H1 (cell line): ENCODE measurements around the gene PARP14. TPM values are rescaled to one million over a fixed set of nuclear protein-coding genes. Genes with fewer than 3 reads are reported as not detected.

Source experiments
- CEBPB ChIP-seq: IDR thresholded peaks from 2 replicates; pipeline ENCODE4 v1.6.1; 2012; ENCODE audit warnings: low read depth, low read length
- HDAC2 ChIP-seq, 2 experiments: fragments of 300-600 bp in 1 of 2; sonication (generic) in 1 of 2; IDR thresholded peaks; 2 replicates each; pipeline ENCODE4 v1.6.1; 2011 to 2012; ENCODE audit warnings: low read depth in 2 of 2, low read length in 2 of 2, mild to moderate bottlenecking in 2 of 2, moderate library complexity in 2 of 2, borderline replicate concordance in 1 of 2, inconsistent platforms in 1 of 2
- MAFK ChIP-seq: IDR thresholded peaks from 2 replicates; pipeline ENCODE4 v1.6.1; 2012; ENCODE audit warnings: low read depth, mild to moderate bottlenecking, improper control_type of control experiment, low read length
- RAD21 ChIP-seq, 2 experiments: IDR thresholded peaks in 1 of 2; conservative IDR thresholded peaks in 1 of 2; 2 replicates each; pipeline ENCODE4 v1.6.1; 2011; ENCODE audit warnings: low read depth in 2 of 2, low read length in 2 of 2, improper control_type of control experiment in 1 of 2, inconsistent platforms in 1 of 2, mild to moderate bottlenecking in 1 of 2, moderate library complexity in 1 of 2
- polyA plus RNA-seq, 7 experiments: library from polyadenylated mRNA; depleted of rRNA in 3 of 7; stranded (reverse) in 5 of 7; unstranded in 2 of 7; fragments of >200 nt in 5 of 7; fragments of 200-250 nt in 2 of 7; gene quantifications; 1 replicate in 5 of 7; 2 replicates in 1 of 7; 4 replicates in 1 of 7; pipeline versions ENCODE4 v1.2.1 to v1.2.3, GENCODE V29; 2011 to 2013; ENCODE audit warnings: missing spikeins in 2 of 7, mixed read lengths in 2 of 7
- total RNA-seq: library from RNA; stranded (reverse); fragmentation: NEBNext Ultra II Directional; extraction: Animal tissue kit (Norgen Biotek cat#: 25700); gene quantifications from 2 replicates; pipeline ENCODE4 v1.2.1, GENCODE V29; 2021

PARP14 gene
- total and polyA plus RNA-seq, 2 of the 8 experiments (the other 6 are each of a cell fraction or from before 2014, with no cell fraction given) = 12.6 to 17.6 TPM

GRCh38 chr3:122755491-122755890, 74.9 kb downstream of the PARP14 start (continued):
- TF ChIP-seq RAD21 (IDR thresholded peaks at IDR 0.05 in 1 of 2, conservative IDR thresholded peaks at IDR 0.05 in 1 of 2; ENCODE audit: low read depth in 2 of 2, low read length in 2 of 2) (no peak), CEBPB (no peak), HDAC2 (IDR thresholded peaks at IDR 0.05; ENCODE audit: borderline replicate concordance in 1 of 2, low read depth in 2 of 2, low read length in 2 of 2) (no peak), MAFK (no peak)
